HPDE6-E6E7 (cell line): ENCODE results near the gene SLC39A7.
"Not testable (repeated sequence)": the region's sequence is repeated elsewhere in the genome, so short reads cannot be mapped to it uniquely, and the experiment has no call there.

Experiments used
- DNase-seq: peaks from one replicate; pipeline ENCODE4 v3.0.0; 2011; ENCODE audit warnings: missing footprints; ENCODE audit errors: extremely low spot score

The SLC39A7 gene

GRCh38 chr6:33205191-33206026 lies 4.7 kb downstream of the SLC39A7 start:
- DNase-seq = peak; percentile 60

GRCh38 chr6:33206027-33206863 lies 5.6 kb downstream of the SLC39A7 start:
- no peak for DNase-seq

GRCh38 chr6:33206864-33207551 lies 6.3 kb downstream of the SLC39A7 start:
- DNase-seq = no peak

DNA sequence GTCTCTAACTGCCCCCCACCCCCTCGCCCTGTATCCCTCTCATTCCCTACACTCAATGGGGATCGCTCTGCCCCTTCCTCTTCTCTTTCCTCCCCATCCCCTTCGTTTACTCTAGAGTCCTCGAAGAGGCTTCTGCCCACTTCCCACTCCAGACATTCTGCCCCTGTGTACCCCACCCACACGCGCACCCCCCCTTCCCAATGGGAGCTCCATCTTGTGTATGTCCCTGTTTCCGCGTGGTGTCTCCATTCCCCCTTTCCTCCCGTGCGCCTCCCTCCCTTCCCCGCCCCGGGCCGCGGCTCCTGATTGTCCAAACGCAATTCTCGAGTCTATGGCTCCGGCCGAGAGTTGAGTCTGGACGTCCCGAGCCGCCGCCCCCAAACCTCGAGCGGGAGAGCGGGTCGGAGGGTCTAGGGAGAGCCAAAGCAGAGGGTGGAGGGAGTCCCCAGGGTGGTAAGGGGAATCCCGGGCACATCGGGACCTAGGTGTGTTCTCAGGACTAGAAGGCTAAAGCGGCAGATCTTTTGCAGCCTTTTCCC lies 7.0 kb downstream of the SLC39A7 start:
- DNase-seq = no peak

DNA sequence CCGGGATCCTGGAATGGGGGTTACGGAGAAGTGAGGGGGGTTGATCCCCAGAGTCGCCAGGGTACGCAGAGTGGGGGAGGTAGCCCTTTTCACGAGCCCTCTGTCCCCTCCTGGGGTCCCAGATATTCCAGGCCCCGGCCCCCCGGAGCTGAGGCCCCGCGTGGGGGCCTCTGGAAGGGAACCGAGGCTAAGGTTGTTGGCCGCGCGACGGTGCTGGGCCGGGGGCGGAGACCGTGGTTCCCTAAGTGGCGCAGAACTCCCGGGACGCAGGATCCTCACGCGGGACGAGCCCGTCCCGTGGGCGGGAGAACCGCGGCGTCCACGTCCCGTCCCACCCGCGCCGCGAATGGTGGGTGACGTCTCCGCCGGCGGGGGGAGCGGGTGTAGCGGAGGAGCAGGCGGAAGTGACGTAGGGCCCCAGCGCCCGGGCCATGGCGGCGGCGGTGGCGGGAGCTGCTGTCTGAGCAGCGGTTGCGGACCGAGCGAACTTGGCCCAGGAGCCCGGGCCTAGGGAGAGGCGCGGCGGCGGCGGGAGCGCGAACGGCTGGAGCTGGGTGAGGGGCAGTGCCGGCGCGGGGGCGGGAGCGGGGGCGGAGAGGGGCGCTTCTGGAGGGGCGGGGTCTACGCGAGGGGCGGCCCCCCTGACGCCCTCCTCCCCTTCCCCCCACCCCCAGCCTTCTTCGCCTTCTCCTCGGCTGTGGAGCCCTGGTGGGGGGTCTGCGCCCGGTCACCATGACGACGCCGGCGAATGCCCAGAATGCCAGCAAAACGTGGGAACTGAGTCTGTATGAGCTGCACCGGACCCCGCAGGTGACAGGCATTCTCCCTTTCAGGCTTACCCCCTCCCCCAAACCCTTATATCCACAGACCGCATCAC lies 7.7 kb downstream of the SLC39A7 start, which contains the start of gene RING1:
RING1 (plus strand) TSS at position 410 of the 877 bp plus-strand sequence; CDS start at position 733, 323 bp downstream.
- peak; percentile 80 for DNase-seq

- no peak for DNase-seq
Measured at GRCh38 chr6:33209856-33210255, 9.2 kb downstream of the SLC39A7 start.

DNA sequence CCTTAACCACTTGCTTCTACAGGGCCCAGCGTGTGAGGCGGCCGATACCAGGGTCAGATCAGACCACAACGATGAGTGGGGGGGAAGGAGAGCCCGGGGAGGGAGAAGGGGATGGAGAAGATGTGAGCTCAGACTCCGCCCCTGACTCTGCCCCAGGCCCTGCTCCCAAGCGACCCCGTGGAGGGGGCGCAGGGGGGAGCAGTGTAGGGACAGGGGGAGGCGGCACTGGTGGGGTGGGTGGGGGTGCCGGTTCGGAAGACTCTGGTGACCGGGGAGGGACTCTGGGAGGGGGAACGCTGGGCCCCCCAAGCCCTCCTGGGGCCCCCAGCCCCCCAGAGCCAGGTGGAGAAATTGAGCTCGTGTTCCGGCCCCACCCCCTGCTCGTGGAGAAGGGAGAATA lies 10.5 kb downstream of the SLC39A7 start:
- no peak for DNase-seq

GRCh38 chr6:33211666-33212422 lies 11.2 kb downstream of the SLC39A7 start:
- no peak for DNase-seq

DNA sequence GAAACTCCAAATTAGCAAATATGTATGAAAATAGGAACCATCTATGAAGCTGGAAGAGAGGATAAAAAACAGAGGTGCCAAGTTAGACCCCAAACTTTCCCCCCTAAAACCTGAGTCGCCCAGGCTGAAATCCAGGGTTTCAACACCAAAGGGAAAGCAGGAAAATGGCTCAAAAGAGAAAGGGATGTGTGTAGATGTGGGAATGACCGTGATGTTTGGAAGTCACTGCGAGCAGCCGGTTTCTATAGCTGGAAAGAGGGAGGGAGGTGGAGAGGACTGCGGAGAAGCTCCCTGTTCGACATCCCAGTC lies 12.1 kb downstream of the SLC39A7 start:
- no peak for DNase-seq

GRCh38 chr6:33213166-33213988 lies 12.7 kb downstream of the SLC39A7 start:
- peak; percentile 38 for DNase-seq

DNA sequence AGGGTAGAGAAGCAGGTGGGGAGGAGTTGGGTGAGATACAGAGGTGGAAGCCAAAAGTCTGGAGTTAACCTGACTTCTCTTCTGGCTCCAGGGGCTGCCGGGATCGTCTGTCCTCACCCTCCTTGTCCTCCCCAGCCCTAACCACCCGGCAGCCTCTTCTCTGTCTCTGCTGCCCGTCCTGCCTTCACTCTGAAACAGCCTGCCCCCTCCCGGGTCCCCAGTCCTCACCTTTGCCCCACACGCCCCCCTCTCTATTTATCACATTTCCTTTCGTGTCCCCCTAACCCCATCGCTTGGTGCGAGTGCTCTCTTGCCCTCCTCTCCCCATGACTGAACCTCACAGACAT lies 13.3 kb downstream of the SLC39A7 start:
- no peak for DNase-seq

GRCh38 chr6:33215271-33216116 lies 14.8 kb downstream of the SLC39A7 start:
- DNase-seq = no peak

DNA sequence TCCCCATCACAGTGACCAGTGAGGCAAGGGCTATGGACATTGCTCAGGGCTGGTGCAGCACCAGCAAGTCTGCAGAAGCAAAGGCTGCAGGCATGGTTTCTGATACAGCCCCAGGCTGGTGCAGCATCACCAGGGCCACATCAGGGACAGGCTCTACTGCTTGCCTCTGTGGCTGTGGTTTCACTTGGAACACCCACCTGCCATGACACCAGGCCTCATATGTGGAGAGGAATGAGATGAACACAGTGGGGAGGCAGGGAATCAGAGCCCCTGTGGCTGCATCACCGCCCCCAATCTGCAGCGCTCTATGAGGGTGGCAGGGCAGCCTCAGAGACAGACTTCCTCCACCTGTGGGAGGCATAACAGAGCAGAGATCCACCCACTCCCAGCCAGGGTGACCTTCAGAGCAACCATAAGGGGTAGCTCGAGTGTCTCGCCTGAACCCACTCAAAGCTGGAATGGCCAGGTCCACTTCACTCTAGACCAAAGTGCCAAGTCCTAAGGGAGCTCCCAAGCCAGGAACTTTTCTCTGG lies 15.5 kb downstream of the SLC39A7 start:
- no peak for DNase-seq

- DNase-seq = peak; percentile 38
Measured at GRCh38 chr6:33217246-33217645, 16.6 kb downstream of the SLC39A7 start.

GRCh38 chr6:33217681-33218080 lies 17.0 kb downstream of the SLC39A7 start:
- DNase-seq = no peak

GRCh38 chr6:33226503-33227120 lies 25.9 kb downstream of the SLC39A7 start:
- not testable (repeated sequence) for DNase-seq

DNA sequence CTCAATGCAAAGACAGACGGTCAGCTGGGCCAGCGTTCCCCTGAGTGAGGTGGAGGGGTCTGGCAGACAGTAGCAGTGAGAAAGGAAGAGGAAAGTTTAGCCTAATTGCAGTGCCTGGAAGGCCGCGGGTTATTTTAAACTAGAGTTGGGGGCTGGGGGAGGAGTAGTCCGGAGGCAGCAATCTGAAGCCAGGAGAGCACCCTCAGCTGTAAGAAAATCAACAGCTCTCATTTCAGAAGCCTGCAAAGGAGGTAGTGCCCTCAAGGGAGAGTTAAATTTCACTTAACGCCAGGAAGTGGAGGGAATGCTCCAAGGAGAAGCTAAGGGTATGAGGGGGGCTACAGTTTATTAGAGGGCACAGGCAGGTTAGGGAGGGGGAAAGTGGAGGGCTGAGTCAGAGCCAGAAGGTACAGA lies 34.6 kb downstream of the SLC39A7 start:
- no peak for DNase-seq

DNA sequence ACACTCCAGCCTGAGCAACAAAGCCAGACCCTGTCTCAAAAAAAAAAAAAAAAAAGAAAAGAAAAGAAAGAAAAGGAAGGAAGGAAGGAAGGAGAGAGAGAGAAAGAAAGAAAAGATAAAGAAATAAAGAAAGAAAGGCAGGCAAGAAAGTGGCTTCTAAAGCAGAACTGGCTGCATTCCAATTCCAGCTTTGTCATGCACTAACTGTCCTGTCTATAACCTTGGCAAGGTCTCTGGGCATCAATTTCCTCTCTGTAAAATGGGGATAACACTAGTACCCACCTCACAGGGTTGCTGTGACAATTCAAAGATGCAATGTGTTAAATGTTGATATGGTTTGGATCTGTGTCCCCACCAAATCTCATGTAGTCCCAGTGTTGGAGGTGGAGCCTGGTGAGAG lies 35.7 kb downstream of the SLC39A7 start:
- DNase-seq = no peak
